OCI-LY1 (cell line): Measurements from ENCODE around the gene IRF2BP2.

ENCODE experiments used
- CTCF ChIP-seq: fragments of 200-600 bp; sonication (generic), shearing (Covaris generic); IDR thresholded peaks from 2 replicates; pipeline ENCODE4 v1.5.1; 2017; ENCODE audit warnings: mild to moderate bottlenecking, antibody characterized with exemption, low read length, moderate library complexity, mixed read lengths
- EZH2 ChIP-seq: fragments of 200-600 bp; sonication (generic), shearing (Covaris generic); IDR thresholded peaks from 2 replicates; pipeline ENCODE4 v1.8.0; 2017; ENCODE audit warnings: borderline replicate concordance, mixed run types, mild to moderate bottlenecking, antibody characterized with exemption, low read length, moderate library complexity, mixed read lengths

- TF ChIP-seq CTCF: no peak
- no peak for TF ChIP-seq EZH2
Measured at GRCh38 chr1:234589064-234589800, 20.7 kb downstream of the IRF2BP2 start.
